GM19452 (cell line): ENCODE measurements around the gene ENO2.
"Not testable (repeated sequence)": the region's sequence is repeated elsewhere in the genome, so short reads cannot be mapped to it uniquely, and the experiment has no call there.

Experiments used
- ATAC-seq: cut with Tn5 transposase; IDR thresholded peaks from one replicate; pipeline ENCODE4 v1.9.1; 2021; ENCODE audit not compliant: unreplicated experiment

Gene ENO2

DNA sequence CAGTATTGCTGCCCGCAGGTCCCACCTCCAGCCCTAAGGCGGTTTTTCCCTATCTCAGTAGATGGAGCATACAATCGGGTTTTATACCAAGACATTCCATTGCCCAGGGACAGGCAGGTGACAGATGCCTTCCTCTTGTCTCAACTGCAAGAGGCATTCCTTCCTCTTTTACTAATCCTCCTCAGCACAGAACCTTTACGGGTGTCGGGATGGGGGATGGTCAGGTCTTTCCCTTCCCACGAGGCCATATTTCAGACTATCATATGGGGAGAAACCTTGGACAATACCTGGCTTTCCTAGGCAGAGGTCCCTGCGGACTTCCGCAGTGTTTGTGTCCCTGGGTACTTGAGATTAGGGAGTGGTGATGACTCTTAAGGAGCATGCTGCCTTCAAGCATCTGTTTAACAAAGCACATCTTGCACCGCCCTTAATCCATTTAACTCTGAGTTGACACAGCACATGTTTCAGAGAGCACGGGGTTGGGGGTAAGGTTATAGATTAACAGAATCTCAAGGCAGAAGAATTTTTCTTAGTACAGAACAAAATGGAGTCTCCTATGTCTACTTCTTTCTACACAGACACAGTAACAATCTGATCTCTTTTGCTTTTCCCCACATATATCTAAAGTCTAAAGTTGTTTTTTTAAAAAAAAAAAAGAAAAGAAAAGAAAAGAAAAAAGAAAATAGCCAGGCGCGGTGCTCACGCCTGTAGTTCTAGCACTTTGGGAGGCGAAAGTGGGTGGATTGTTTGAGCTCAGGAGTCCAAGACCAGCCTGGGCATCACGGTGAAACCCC lies 28.0 kb upstream of the ENO2 start:
- ATAC-seq: not testable (repeated sequence)

DNA sequence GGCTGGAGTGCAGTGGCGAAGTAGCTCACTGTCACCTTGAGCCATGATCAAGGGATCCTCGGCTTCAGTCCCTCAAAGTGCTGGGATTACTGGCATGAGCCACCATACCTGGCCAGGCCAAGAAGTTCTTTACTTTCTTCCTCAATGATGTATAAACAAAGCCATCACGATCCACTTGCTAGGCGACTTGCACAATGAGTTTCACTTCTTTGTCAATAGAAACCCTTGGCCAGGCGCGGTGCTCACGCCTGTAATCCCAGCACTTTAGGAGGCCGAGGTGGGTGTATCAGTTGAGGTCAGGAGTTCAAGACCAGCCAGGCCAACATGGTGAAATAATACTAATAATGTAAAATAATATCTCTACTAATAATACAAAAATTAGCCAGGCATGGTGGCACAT lies 26.9 kb upstream of the ENO2 start:
- no peak for ATAC-seq

DNA sequence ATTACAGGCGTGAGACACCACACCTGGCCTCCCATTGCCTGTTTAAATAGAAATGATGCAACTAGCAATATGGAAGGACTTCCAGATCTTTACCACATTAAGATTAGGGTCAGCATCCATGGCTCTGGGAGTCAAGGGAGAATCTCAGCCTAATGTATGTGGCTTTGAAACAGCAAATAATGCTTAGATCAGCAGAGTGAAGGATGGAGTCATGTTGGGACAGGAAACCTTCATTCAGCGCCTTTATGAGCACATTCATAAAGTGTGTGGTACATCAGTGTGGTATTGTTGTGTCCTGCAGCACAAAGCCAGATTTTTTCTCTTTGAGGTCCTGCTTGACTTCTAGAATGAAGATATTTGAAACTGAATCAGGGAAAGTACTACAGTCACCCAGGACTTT lies 26.0 kb upstream of the ENO2 start:
- ATAC-seq: no peak

DNA sequence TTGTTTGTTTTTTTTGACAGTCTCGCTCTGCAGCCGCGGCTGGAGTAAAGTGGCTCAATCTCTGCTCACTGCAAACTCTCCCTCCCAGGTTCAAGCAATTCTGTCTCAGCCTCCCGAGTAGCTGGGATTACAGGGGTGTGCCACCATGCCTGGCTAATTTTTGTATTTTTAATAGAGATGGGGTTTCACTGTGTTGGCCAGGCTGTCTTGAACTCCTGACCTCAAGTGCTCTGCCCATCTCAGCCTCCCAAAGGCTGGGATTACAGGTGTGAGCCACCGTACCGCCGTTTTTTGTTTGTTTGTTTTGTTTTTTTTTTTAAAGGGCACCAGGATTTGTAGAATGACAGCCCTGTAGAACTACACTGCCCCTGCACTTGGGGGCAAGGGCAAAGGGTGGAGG lies 25.6 kb upstream of the ENO2 start:
- ATAC-seq: not testable (repeated sequence)

DNA sequence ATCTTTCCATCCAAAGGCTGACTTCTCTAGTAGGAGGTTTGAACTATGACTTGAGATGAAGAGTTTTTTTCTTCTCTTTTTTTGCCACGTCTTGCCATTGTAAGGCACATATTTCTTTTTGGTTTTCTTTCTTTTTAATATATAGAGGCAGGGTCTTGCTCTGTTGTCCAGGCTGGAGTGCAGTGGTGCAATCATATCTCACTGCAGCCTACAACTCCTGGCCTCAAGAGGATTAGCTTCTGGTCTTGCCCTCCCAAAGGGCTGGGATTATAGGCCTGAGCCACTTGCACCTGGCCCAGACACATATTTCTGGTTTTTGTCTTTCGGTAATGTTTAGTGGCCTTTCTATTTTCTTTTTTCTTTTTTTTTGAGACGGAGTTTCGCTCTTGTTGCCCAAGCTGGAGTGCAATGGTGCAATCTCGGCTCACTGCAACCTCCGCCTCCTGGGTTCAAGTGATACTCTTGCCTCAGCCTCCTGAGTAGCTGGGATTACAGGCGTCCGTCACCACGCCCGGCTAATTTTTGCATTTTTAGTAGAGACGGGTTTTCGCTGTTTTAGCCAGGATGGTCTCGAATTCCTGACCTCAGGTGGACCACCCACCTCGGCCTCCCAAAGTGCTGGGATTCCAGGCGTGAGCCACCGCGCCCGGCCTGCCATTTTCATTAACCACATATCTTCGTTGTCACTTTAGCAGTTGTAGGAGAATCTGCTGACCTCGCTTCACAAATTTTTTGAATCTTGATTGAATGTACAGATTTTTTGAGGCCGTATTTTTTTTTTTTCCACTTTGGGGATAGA lies 24.4 kb upstream of the ENO2 start:
- ATAC-seq: not testable (repeated sequence)

DNA sequence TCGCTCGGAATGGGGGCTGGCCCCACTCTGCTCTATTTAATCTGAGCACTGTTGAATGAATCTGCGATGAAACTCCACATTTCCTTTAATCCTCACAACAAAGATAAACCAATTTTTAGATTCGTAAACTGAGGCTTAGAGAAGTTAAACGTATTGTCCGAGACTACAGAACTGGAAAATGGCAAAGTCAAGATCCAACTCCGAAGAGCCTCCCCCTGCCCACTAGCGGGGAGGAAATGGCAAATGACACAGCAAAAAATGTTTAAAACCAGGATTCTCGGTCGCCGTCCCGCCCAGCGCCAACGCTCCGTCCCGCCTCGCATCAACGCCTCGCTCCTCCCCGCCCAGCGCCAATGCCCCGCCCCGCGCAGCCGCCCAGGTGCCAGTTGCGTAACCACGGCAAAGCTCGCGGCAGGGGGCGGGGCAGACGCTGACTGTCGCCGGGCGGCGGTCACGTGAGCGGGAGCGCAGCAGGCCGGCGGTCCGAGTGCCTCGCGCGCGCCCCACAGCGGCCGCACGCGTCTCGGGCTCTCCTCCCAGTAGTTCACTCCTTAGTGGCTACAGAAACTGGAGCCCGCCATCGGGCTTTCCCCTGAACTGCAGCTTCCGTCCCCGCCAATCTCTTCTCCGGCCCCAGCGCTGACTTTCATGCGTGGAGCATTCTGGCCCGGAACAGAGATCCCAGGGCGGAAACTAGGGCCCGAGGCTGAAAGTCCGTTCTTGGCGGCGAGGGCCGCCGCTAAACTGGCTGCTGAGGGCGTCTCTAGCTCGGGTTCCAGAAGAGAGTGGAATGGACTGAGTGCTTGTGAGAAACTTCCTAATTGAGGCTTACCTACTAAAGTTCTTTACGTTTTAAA lies 23.4 kb upstream of the ENO2 start:
- ATAC-seq: peak; percentile 95

DNA sequence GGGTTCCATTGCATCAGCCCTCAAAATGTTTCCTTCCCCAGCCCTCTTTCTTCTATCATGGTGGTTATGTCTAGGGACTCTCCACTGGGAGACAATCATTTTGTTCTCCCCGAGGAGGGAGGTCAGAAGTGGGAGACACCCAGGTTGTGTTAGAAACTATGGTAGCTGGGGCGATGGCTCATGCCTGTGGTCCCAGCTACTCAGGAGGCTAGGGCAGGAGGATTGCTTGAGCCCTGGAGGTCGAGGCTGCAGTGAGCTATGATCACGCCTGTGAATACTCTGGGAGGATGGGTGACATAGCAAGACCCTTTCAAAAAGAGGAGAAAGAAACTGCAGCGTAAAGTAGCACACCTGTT lies 22.8 kb upstream of the ENO2 start:
- peak; percentile 7 for ATAC-seq

DNA sequence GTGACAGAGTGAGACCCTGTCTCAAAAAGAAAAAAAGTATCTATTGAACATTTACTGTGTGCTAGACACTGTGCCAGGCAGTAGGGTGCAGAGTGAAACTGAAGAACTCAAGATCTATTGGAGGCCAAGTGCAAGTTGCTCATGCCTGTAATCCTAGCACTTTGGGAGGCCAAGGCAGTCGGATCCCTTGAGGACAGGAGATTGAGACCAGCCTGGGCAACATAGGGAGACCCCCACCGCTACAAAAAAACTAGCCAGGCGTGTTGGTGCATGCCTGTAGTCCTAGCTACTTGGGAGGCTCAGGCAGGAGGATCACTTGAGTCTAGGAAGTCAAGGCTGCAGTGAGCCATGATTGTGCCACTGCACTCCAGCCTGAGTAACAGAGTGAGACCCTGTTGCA lies 21.7 kb upstream of the ENO2 start:
- ATAC-seq: not testable (repeated sequence)

DNA sequence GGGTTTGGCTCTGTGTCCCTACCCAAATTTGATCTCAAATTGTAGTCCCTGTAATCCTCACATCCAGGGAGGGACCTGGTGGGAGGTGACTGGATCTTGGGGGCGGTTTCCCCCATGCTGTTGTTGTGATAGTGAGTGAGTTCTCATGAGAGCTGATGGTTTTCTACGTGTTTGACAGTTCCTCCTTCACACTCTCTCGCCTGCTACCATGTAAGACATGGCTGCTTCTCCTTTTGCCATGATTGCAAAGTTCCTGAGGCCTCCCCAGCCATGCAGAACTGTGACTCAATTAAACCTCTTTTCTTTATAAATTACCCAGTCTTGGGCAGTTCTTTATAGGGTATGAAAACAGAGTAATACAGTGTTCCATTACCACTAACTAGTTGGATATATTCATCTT lies 20.1 kb upstream of the ENO2 start:
- ATAC-seq: no peak

DNA sequence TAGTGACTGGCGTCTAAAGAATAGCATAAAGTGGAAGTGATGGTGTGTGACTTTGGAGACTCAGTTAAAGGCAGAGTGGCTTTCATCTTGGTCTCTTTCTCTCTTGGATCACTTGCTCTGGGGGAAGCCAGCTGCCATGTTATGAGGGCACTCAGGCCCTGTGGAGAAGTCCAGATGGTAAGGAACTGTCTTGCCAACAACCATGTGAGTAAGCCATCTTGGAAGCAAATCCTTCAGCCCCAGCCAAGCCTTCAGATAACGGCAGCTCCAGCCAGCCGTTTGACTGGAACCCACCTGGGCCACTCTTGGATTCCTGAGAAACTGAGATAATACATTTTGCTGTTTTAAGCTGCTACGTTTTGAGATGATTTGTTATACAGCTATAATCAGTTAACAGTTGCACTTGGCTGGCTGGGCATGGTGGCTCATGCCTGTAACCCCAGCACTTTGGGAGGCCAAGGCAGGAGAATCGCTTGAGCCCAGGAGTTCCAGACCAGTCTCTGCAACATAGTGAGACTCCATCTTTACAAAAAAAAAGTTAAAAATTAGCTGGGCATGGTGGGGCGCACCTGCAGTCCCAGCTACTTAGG lies 17.4 kb upstream of the ENO2 start:
- no peak for ATAC-seq

DNA sequence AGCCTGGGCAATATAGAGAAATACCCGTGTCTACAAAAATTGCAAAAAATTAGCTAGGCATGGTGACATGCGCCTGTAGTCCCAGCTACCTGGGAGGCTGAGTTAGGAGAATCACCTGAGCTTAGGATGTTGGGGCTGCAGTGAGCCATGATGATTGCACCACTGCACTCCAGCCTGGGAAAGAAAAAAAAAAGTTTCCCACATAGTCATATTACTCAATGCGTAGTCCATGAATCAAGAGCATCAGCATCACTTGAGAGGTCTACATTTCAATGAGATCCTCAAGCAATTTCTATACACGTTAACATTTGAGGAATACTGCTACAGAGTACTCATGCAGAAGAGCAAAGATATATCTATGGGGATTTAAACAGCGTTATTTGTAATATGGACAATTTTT lies 15.0 kb upstream of the ENO2 start:
- no peak for ATAC-seq

DNA sequence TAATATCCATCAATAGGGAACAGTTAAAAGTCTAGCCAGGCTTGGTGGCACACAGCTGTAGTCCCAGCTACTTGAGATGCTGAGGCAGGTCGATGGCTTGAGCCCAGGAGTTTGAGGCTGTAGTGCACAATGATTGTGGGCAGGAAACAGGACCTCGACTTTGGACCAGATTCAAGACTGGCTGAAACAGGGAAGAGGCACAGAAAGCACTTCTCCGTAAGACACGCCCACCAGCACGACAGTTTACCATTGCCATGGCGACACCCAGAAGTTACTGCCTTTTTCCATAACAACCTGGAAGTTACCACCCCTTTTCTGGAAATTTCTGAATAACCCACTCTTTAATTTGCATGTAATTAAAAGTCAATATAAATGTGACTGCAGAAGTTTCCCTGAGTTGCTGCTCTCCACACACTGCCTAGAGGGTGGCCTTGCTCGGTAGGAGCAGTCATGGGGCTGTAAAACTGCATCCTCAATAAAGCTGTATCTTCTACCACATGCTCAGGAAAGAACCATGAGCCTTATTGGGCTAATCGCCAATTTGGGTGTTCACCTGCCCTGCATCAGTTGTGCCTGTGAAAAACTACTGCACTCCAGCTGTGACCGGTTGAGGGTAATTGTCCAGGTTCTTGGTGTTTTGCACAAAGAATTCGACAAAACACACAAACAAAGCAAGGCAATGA lies 14.4 kb upstream of the ENO2 start:
- ATAC-seq: no peak

DNA sequence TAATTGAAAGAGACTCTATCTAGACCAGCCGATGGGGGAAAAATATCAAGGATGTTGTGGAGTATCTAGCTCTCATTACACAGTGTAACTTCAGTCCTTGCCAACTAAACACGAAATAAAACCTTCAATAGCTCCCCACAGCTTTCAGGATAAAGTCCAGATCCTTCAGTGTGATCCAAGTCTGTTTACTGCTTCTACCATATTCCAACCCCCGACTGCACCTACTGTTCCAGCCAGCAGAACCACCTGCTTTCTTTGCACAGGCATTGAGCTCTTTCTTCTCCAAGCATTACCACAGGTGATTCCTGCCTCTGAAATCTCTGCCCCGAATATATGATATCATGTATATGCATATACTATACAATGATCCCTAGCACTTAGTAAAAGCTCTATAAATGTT lies 11.9 kb upstream of the ENO2 start:
- no peak for ATAC-seq

DNA sequence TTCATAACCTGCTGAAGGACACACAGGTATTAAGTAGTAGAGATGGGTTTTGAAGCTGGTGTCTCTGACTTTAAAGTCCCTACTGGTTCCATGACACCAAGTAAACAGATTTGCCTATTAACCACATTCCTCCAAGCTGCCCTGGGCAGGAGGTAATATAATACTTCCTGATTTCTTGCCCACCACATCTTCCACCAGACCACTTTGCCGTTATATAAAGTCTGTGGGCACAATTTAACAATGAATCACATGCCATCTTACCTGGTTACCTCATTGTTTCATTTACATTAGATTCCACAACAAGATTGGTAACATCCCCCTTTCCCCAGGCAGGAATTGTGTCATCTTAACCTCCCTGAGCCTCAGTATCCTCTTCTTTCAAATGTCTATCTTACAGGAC lies 10.7 kb upstream of the ENO2 start:
- ATAC-seq: no peak

DNA sequence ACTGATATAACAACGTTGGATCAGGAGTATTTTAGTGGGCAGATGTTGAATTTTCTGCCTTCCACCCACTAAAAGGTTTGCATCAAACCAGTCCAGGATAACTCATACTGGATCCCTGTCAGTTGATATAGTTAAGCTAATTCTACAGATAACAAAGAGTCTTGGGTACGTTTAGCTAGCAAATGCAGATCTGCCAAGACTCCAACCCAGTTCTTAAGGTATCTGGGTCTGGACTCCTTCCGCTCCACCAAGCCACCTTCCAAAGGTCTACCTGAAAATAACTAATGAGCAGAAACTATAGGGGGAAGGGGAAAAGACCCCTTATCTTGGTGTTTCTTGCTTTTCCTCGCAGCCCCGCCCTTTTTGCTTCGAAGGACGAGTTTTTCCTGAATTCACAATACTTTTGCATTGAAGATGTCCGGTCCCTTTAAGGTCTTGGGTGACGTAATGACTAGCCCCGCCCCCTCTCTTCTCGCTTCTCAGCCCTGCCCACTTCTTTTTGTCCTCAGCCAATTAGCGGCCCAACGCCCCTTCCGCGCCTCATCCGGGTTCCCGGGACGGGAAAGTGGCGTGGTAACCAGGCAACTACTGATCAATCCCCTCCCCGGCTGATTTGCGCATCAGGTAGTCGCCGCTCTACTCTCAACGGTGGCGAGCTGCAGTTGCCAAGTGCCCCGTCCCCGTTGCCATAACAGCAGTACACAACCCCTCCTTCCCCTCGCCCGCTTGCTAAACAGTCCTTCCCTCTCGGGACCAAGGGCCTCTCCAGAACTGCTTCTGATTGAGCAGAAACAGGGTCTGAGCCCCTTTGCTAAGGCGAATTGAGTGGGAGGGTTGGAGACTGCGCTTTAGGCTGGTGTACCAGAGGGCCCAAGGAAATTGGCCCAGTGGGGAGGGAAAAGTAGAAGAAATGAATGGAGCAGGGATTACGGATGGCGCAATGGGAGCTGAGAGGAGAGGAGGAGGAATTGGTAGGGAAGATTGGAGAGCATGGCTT lies 9.8 kb upstream of the ENO2 start, which contains the start of gene LRRC23:
TSS of gene LRRC23 (plus strand) at position 543 of the 997 bp plus-strand sequence. CDS start 812 bp downstream, outside the sequence.
- peak; percentile 91 for ATAC-seq

DNA sequence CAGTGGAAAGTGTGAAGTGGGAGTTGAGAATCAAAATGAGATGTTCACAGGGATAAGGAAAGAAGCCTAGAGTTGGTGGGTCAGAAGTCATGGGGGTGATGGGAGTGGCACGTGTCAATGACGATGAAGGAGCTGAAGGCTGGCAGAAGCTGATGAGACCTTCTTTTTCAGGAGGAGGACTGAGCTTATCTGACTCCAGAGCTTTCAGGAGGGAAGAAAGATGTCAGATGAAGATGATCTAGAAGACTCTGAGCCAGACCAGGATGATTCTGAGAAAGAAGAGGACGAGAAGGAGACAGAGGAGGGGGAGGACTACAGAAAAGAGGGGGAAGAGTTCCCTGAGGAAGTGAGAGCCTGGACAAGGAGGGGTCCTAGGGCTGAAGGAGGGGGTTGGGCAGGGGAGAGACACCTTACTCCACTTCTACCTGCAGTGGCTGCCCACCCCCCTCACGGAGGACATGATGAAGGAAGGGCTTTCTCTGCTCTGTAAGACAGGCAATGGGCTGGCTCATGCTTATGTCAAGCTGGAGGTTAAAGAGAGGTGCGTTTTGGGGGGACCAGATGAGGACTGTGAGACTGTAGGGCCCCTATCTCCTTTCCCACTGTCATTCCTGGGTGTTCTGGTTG lies 8.9 kb upstream of the ENO2 start:
- ATAC-seq: no peak

DNA sequence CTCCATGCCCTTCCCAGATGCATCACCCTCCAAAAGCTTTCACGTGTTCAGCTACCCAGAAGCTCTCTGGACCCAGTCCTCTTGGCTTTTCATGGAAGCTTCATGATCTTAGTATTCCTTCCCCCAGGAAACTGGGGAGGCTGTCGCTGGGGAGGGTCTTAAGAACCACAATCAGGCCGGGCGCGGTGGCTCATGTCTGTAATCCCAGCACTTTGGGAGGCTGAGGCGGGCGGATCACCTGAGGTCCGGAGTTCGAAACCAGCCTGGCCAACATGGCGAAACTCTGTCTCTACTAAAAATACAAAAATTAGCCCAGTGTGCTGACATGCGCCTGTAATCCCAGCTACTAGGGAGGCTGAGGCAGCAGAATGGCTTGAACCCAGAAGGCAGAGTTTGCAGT lies 6.2 kb upstream of the ENO2 start:
- ATAC-seq: not testable (repeated sequence)

DNA sequence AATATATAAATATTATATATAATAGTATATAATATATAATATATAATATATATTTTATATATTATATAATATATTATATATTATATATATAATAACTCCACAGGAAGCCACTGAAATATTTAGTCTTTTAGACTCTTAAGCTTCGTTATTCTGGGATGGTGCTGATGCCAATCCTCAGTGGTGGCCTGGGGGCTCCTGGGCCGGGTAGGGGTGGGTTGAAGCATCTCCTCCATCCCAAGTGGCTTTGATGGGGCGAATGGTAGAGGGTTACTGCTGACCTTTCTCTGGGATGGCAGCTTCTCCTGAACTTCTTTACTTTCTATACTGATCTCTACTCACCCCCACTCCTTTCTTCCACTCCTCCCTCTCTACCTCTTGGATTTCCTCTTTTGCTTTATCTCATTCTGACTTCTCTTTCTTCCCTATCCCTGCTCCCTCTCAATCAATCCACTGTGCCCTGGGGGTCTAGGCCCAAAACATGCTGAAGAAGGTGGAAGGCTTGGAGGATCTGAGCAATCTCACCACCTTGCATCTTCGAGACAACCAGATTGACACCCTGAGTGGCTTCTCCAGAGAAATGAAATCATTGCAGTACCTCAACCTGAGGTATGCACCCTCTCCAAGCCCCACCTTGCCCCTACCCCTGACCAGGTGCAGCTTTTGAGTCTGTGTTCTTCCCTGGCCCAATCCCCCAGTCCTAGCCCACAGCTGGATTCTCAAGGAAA lies 4.8 kb upstream of the ENO2 start:
- ATAC-seq: no peak
